HFF-Myc (cell line): ENCODE measurements around the gene PLEKHA4.
"Not testable (repeated sequence)": the region's sequence is repeated elsewhere in the genome, so short reads cannot be mapped to it uniquely, and the experiment has no call there.

ENCODE experiments used
- DNase-seq: peaks from one replicate; pipeline ENCODE4 v3.0.0-alpha.2; 2011; ENCODE audit warnings: low read depth; ENCODE audit errors: extremely low read depth
- H3K4me3 ChIP-seq: replicated peaks from 2 replicates; pipeline ENCODE4 v1.5.1; 2011; ENCODE audit warnings: low read depth, mild to moderate bottlenecking, control low read depth, low read length
- TF ChIP-seq, protein P1 (sequence below): IDR thresholded peaks from 2 replicates; pipeline ENCODE4 v1.5.1; 2012; ENCODE audit warnings: mild to moderate bottlenecking, low read depth, low read length, control low read depth; ENCODE audit errors: missing control alignments

Gene PLEKHA4

DNA sequence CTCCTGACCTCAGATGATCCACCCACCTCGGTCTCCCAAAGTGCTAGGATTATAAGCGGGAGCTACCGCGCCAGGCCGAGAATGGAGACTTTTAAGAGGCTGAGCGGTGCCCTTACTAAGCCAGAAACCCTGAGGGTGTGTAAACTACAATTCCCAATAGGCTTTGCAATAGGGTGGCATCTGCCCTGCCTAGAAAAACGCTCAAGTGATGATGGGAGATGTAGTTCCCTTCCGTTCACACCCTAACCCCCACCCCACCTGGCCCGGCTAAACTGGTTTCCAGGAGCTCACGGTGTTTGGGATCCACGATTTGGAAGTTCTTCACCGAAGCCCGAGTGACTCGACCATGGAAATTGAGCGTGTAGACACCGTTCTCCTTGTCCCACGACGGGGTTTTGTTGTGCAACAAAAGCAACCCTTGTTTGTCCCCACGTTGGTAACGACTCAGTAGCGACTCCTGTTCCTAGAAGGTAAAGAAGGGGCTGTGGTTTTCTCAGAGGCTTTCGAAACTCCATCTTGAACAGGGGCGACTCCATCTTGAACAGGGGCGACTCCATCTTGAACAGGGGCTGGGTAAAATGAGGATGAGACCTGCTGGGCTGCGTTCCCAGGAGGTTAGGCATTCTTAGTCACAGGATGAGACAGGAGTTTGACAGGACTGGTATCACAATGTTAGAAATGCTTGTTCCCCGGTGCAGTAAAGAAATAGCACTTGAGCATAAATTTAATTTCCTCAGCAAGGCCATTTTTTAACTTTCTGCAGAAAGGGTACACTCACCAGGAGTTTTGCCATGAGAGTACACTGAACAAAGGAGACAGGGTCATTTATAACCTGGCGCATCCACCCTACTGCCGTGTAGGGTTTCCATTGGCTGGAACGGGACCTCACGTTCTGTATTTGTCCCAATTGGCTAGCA, 13.6 kb upstream of the PLEKHA4 start:
- no peak overlapping the region for H3K4me3 ChIP-seq
- DNase-seq, result no peak
- TF ChIP-seq, protein P1, sequence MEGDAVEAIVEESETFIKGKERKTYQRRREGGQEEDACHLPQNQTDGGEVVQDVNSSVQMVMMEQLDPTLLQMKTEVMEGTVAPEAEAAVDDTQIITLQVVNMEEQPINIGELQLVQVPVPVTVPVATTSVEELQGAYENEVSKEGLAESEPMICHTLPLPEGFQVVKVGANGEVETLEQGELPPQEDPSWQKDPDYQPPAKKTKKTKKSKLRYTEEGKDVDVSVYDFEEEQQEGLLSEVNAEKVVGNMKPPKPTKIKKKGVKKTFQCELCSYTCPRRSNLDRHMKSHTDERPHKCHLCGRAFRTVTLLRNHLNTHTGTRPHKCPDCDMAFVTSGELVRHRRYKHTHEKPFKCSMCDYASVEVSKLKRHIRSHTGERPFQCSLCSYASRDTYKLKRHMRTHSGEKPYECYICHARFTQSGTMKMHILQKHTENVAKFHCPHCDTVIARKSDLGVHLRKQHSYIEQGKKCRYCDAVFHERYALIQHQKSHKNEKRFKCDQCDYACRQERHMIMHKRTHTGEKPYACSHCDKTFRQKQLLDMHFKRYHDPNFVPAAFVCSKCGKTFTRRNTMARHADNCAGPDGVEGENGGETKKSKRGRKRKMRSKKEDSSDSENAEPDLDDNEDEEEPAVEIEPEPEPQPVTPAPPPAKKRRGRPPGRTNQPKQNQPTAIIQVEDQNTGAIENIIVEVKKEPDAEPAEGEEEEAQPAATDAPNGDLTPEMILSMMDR, result no peak

DNA sequence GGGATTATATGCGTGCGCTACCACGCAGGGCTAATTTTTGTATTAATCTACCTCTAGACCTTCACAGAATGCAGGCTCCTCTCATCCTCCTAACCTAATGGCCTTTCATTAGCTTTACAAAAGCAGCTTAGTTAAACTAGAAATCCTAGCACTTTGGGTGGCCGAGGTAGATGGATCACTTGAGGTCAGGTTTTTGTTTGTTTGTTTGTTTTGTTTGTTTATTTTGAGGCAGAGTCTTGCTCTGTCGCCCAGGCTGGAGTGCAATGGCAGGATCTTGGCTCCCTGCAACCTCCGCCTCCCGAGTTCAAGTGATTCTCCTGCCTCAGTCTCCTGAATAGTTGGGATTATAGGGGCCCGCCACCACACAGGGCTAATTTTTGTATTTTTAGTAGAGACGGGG, 11.3 kb upstream of the PLEKHA4 start:
- H3K4me3 ChIP-seq, DNase-seq: not testable (repeated sequence)

DNA sequence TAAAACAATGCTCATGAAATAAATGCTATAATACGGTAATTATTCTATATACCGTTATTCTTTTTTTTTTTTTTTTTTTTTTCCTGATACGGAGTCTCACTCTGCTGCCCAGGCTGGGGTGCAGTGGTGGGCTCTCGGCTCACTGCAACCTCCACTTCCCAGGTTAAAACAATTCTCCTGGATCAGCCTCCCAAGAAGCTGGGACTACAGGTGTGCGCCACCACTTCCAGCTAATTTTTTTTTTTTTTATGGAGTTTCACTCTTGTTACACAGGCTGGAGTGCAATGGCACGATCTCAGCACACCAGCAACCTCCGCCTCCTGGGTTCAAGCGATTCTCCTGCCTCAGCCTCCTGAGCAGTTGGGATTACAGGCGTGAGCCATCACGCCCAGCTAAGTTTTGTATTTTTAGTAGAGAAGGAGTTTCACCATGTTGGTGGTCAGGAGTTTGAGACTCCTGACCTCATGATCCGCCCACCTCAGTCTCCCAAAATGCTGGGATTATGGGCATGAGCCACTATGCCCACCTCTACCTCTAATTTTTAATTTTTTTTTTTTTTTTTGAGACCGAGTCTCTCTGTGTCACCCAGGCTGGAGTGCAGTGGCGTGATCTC, 10.7 kb upstream of the PLEKHA4 start:
- TF ChIP-seq, protein P1, result no peak
- no peak for DNase-seq
- no peak overlapping the region for H3K4me3 ChIP-seq

DNA sequence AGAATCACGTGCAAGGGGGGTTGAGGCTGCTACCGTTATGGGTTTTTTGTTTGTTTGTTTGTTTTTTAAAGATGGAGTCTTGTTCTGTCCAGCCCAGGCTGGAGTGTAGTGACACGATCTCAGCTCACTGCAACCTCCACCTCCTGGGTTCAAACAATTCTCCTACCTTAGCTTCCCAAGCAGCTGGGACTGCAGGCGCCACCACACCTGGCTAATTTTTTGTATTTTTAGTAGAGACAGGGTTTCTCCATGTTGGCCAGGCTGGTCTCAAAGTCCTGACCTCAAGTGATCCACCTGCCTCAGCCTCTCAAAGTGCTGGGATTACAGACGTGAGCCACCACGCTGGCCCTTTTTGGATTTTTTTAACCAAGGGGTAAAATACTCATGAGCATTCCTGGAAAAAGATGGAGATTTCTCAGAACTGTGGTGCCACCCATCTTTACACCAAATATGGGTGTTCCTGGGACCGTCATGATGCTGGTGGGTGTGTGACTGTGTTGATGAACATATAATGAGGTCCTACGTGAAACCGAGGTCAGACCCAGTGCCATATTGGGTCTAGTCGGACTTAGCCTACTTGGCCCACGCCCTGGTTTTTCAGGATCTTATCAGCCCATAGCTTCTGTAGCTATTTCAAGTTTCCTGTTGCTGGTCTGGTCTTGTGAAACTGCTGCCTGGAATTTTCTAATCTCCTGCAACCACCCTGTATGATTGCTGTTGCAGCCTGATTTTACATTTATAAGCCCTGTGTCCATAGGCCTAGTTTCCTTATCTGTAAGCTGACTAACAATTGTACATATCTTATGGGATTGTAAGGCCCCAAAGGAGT, 10.0 kb upstream of the PLEKHA4 start:
- H3K4me3 ChIP-seq, result no peak overlapping the region
- TF ChIP-seq, protein P1, result no peak
- no peak for DNase-seq

DNA sequence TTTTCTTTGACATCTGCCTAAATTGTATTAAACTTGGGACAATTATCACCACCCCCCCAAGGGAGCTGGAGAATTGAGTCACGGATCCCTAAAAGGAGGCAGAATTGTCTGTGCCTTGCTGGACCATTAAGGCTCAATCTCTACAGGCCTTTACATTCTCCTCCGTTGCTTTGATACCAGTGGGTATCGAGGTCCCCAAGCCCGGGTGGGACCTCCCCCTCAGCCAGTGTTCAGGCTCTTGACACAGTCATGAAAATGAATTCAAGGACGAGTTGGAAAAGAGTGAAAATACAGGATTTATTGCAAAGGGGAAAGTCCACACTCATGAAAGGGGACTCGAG, 9.4 kb upstream of the PLEKHA4 start:
- no peak overlapping the region for H3K4me3 ChIP-seq
- no peak for DNase-seq
- TF ChIP-seq, protein P1, result no peak

DNA sequence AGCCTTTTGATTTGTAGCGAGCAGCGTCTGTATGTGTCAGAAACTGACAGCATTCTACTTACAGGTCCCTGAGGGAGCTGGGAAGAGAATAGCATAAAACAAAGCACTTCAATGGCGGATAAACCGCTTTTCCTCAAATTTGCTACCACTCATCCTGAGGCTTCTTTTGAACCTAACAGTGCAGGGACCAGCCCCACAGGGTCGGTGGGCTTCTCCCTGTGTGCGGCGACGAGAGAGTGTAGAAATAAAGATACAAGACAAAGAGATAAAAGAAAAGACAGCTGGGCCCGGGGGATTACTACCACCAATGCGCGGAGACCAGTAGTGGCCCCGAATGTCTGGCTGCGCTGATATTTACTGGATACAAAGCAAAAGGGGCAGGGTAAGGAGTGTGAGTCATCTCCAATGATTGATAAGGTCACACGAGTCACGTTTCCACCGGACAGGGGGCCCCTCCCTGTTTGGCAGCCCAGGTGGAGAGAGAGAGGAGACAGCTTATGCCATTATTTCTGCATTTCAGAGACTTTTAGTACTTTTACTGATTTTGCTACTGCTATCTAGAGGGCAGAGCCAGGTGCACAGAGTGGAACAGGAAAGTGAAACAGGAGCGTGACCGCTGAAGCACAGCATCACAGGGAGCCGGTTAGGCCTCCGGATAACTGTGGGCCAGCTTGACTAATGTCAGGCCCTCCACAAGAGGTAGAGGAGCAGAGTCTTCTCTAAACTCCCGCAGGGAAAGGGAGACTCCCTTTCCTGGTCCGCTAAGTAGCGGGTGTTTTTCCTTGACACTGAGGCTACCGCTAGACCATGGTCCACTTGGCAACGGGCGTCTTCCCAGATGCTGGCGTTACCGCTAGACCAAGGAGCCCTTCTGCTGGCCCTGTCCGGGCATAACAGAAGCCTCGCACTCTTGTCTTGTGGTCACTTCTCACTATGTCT, 7.9 kb upstream of the PLEKHA4 start:
- DNase-seq, result not testable (repeated sequence)
- H3K4me3 ChIP-seq, result peak overlapping the region; percentile 98

DNA sequence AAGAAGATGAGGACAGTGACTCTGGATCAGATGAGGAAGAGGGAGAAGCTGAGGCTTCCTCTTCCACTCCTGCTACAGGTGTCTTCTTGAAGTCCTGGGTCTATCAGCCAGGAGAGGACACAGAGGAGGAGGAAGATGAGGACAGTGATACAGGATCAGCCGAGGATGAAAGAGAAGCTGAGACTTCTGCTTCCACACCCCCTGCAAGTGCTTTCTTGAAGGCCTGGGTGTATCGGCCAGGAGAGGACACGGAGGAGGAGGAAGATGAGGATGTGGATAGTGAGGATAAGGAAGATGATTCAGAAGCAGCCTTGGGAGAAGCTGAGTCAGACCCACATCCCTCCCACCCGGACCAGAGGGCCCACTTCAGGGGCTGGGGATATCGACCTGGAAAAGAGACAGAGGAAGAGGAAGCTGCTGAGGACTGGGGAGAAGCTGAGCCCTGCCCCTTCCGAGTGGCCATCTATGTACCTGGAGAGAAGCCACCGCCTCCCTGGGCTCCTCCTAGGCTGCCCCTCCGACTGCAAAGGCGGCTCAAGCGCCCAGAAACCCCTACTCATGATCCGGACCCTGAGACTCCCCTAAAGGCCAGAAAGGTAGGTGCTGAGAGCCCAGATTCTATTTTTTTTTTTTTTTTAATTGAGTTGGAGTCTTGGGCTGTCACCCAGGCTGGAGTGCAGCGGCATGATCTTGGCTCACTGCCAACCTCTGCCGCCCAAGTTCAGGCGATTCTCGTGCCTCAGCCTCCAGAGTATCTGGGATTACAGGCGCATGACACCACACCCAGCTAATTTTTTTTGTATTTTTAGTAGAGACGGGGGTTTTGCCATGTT, 6.1 kb upstream of the PLEKHA4 start:
- peak overlapping the region; percentile 98 for H3K4me3 ChIP-seq
- TF ChIP-seq, protein P1, result no peak
- no peak for DNase-seq
